Transverse colon (tissue), 4 donors: ENCODE results near the gene TMED6. TPM values are rescaled to one million over a fixed set of nuclear protein-coding genes. Genes with fewer than 3 reads are reported as not detected.

Source experiments
- DNase-seq: peaks from one replicate; pipeline ENCODE4 v3.0.0-alpha.2; 2019
- H3K27ac ChIP-seq, 4 donors: fragments of 200-600 bp; sonication (generic); 2 replicates each; pipeline ENCODE4 v1.5.1; 2016 to 2018; ENCODE audit warnings: inconsistent platforms in 4 of 4
- H3K27me3 ChIP-seq: fragments of 200-600 bp; sonication (generic); 2 replicates; pipeline ENCODE4 v1.5.1; 2017; ENCODE audit warnings: inconsistent platforms
- H3K36me3 ChIP-seq, 4 donors: fragments of 200-600 bp; sonication (generic); 2 replicates each; pipeline ENCODE4 v1.5.1; 2017 to 2019; ENCODE audit warnings: inconsistent platforms in 4 of 4
- H3K4me1 ChIP-seq, 4 donors: fragments of 200-600 bp; sonication (generic); 2 replicates each; pipeline ENCODE4 v1.5.1; 2017 to 2020; ENCODE audit warnings: inconsistent platforms in 4 of 4
- H3K4me3 ChIP-seq, 4 donors: fragments of 200-600 bp; sonication (generic); 1 replicate in 1 of 4; 2 replicates in 3 of 4; pipeline versions ENCODE4 v1.5.1 to v1.6.1; 2017 to 2019; ENCODE audit warnings: inconsistent platforms in 4 of 4
- H3K9me3 ChIP-seq, 2 donors: fragments of 200-600 bp; sonication (generic); 2 replicates each; pipeline ENCODE4 v1.5.1; 2017 to 2019; ENCODE audit warnings: inconsistent platforms in 2 of 2
- EP300 ChIP-seq: sonication (generic); formaldehyde crosslinking; IDR thresholded peaks from one replicate; pipeline ENCODE4 v1.6.1; 2017; ENCODE audit warnings: antibody characterized with exemption, low read depth
- POLR2A ChIP-seq: fragments of 450-650 bp; IDR thresholded peaks from one replicate; pipeline ENCODE4 v1.6.1; 2016; ENCODE audit warnings: antibody characterized with exemption, mild to moderate bottlenecking, moderate library complexity
- POLR2AphosphoS5 ChIP-seq, 3 donors: sonication (generic); formaldehyde crosslinking; IDR thresholded peaks; one replicate each; pipeline ENCODE4 v1.6.1; 2016; ENCODE audit warnings: antibody characterized with exemption in 3 of 3
- WGBS, 2 donors: methylation state at CpG; one replicate each; pipeline ENCODE4 v1.1.5; 2018; ENCODE audit warnings: low coverage in 1 of 2; 5-methylcytosine and 5-hydroxymethylcytosine counted together
- in situ Hi-C, 4 donors: fragments of 200-750 bp; cut with MboI; loops; one replicate each; pipeline versions ENCODE4 v1.15.0 to v1.15.1; 2017; ENCODE audit warnings: low sequenced_read_pairs in 3 of 4, low pct_ligation_motif_present in 1 of 4, low pct_unique_long_range_greater_than_20kb in 1 of 4
- intact Hi-C: fragments of 100-400 bp; cut with DNase I; formaldehyde crosslinking; loops from one replicate; pipeline ENCODE4 v1.15.1; 2023; ENCODE audit warnings: low total_unique reads
- total RNA-seq, 4 donors: library from RNA; depleted of rRNA; stranded (reverse); fragments of >200 nt; gene quantifications; one replicate each; pipeline ENCODE4 v1.1.0, GENCODE V29; 2016
- TF ChIP-seq, protein P1 (sequence below), 5 experiments: fragments of 200-600 bp in 3 of 5; fragments of 450-650 bp in 2 of 5; sonication (generic) in 3 of 5; IDR thresholded peaks; 1 replicate in 2 of 5; 2 replicates in 3 of 5; pipeline ENCODE4 v1.5.1; 2016 to 2017; ENCODE audit warnings: antibody characterized with exemption in 5 of 5, inconsistent platforms in 3 of 5, mild to moderate bottlenecking in 2 of 5, moderate library complexity in 1 of 5

The TMED6 gene
- 1 to 10 TPM in 2 of 4 donors, not detected in 2; 5.7 to 6.8 TPM for total RNA-seq

DNA sequence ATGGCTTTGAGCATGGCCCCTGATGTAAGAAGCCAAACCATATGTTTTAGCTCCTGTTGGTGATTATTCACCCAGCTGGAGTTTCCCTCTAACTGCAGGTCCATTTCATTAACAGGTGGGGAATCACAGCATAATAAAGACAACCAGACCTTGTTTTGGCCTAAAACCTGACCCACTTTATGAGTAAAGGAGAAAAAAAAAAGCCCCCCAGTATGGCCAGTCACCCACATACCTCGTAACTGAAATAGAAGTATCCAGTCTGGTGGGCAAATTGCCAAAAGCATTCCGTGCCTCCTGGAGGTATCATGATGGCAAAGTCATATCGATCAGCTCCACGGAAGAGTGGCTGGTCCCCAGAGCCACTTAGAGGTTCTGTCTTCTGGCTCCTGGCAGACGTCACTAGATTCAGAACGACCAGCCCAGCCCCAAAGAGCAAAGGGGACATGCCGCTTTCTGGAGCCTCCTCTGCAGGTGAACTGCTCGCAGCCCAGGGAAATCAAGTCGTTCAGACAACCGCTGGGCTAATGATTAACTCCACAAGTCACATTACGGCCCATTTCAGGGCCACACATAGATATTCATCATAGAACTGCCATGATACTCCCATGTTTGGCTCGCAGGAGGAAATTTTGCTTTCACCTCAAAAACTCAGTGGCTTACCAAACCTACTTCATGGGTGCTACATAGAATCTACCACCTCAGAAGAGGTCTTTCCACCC is at the start of gene TMED6:
TSS of gene TMED6 (minus strand) at position 478 of the 719 bp plus-strand sequence. CDS start at position 445, 33 bp downstream.
- peak; percentile 77 for DNase-seq

DNA sequence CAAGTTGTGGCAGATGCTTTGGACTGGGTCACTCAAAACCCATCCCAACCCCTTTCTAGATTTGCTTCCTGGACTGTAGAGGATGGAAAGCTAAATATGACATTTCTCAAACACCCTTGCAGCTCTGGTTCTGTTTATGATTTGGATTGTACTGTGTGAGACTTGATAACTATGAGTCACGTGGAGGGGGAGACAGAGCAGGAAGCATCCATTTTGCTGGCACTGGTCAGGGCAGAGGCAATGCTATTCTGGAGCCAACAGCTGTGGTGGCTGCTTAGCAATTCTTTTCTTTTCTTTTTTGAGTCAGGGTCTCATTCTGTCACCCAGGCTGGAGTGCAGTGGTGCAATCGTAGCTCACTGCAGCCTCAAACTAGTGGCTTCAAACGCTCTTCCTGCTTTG is 47.8 kb upstream of the TMED6 start:
- H3K4me1 ChIP-seq = peaks cover 26 to 73% (median 42%) of the 10 kb centered on the region in 4 donors
- H3K36me3 ChIP-seq = no peaks in the 10 kb centered on the region
- H3K9me3 ChIP-seq = no peaks in the 10 kb centered on the region
- DNase-seq = no peak
- no peak overlapping the region for H3K4me3 ChIP-seq
- TF ChIP-seq POLR2A = no peak
- TF ChIP-seq, protein P1, sequence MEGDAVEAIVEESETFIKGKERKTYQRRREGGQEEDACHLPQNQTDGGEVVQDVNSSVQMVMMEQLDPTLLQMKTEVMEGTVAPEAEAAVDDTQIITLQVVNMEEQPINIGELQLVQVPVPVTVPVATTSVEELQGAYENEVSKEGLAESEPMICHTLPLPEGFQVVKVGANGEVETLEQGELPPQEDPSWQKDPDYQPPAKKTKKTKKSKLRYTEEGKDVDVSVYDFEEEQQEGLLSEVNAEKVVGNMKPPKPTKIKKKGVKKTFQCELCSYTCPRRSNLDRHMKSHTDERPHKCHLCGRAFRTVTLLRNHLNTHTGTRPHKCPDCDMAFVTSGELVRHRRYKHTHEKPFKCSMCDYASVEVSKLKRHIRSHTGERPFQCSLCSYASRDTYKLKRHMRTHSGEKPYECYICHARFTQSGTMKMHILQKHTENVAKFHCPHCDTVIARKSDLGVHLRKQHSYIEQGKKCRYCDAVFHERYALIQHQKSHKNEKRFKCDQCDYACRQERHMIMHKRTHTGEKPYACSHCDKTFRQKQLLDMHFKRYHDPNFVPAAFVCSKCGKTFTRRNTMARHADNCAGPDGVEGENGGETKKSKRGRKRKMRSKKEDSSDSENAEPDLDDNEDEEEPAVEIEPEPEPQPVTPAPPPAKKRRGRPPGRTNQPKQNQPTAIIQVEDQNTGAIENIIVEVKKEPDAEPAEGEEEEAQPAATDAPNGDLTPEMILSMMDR (IDR thresholded peaks at IDR 0.05) = no peak
- no peak for TF ChIP-seq EP300
- no peak for TF ChIP-seq POLR2AphosphoS5 (IDR thresholded peaks at IDR 0.05)
- no peak overlapping the region for H3K27ac ChIP-seq
- no peaks in the 10 kb centered on the region for H3K27me3 ChIP-seq
- in situ Hi-C loops (loop anchor here in 2 of 4 donors (10.0 to 25.0 kb wide), 2 partner anchors 313 to 355 kb away; partner anchors contain the start of gene NOB1 (in 1 of the 2)), intact Hi-C loops (loop anchor here (10.0 kb wide), 1 partner anchor 165 kb away; the partner anchor contains the start of gene NFAT5)
- WGBS, 2 donors = 30 to 65% methylated on average over 2 to 3 of the region's 3 CpGs

More for the DNA sequence above, at the start of gene TMED6:
- Histone ChIP-seq H3K36me3 (peaks cover 0 to 13% (median 5%) of the 10 kb centered on the region in 4 donors), H3K27ac (peak within 1 kb of the TSS; percentile 65 to 70 (median 67)), H3K4me1 (peaks cover 0 to 7% (median 2%) of the 10 kb centered on the region in 4 donors), H3K4me3 (peak within 1 kb of the TSS in 3 of 4 donors; percentile 8 to 26 (median 12)), H3K27me3 (no peaks in the 10 kb centered on the region), H3K9me3 (no peaks in the 10 kb centered on the region)
- in situ Hi-C loops (no loop called here), intact Hi-C loops (no loop called here)
- TF ChIP-seq POLR2AphosphoS5 (IDR thresholded peaks at IDR 0.05) (peak in 1 of 3 donors; percentile 12), EP300 (no peak), POLR2A (peak; percentile 15)
- TF ChIP-seq, protein P1 (IDR thresholded peaks at IDR 0.05) = no peak
- WGBS, 2 donors = 47% methylated on average over 12 of the region's 12 CpGs; no CpG with 5 or more reads in 1 of the 2 donors

DNA sequence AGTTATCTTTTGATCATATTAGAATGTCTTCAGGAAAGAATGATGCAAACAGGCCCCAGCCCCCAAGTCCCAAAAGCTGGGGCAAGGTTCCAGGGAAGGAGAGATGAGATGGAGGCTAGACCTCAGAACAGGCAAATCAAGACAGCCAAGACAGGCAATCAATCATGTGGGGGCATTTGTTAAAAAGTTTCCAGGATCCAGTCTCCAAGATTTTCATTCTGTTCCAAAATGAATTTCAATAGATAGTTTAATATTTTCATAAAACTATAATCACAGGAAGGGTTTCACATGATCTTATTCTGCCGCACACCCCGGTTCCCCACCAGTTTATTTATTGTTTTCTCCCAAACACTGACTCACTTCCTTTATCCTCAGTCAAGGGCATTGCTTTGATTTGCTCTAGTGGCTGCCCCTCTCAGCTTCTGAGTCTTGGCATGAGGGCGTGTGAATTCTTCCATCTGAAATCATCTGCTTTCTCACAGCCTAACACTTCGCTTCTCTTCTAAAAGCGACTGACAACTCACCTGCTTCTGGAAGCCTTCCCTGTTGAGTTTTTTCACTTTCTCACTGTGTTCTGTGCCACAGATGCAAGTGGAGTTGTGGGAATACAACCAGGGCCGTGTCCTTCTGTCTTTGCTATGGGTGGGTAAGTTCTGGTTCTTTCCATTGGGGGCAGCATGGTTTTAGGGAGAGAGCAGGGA is 46.4 kb upstream of the TMED6 start:
- Histone ChIP-seq H3K9me3 (no peaks in the 10 kb centered on the region), H3K36me3 (no peaks in the 10 kb centered on the region), H3K4me3 (no peak overlapping the region), H3K27ac (peak overlapping the region; percentile 85 to 91 (median 89)), H3K27me3 (no peaks in the 10 kb centered on the region), H3K4me1 (peaks cover 20 to 59% (median 36%) of the 10 kb centered on the region in 4 donors)
- no peak for DNase-seq
- intact Hi-C loops (loop anchor here (10.0 kb wide), 1 partner anchor 167 kb away; the partner anchor contains the start of gene NFAT5), in situ Hi-C loops (loop anchor here in 2 of 4 donors (10.0 to 25.0 kb wide), 2 partner anchors 314 to 357 kb away; partner anchors contain the start of gene NOB1 (in 1 of the 2))
- TF ChIP-seq, protein P1 (IDR thresholded peaks at IDR 0.05) = peak; percentile 30 to 60 (median 41)
- TF ChIP-seq POLR2AphosphoS5 (IDR thresholded peaks at IDR 0.05) = no peak
- WGBS, 2 donors = 39 to 56% methylated on average over 2 to 6 of the region's 6 CpGs
